Activated CD8-positive, alpha-beta memory T cell treated with anti-CD3 and anti-CD28 coated beads, Interleukin-2, amount 50 U/mL, for 1 hour (primary cell): ENCODE data around the gene HECTD3.
"Not testable (repeated sequence)": the region's sequence is repeated elsewhere in the genome, so short reads cannot be mapped to it uniquely, and the experiment has no call there.

ENCODE experiments used
- DNase-seq: peaks from one replicate; pipeline ENCODE4 v3.0.0-alpha.2; 2020; ENCODE audit errors: extremely low read depth

The HECTD3 gene

DNA sequence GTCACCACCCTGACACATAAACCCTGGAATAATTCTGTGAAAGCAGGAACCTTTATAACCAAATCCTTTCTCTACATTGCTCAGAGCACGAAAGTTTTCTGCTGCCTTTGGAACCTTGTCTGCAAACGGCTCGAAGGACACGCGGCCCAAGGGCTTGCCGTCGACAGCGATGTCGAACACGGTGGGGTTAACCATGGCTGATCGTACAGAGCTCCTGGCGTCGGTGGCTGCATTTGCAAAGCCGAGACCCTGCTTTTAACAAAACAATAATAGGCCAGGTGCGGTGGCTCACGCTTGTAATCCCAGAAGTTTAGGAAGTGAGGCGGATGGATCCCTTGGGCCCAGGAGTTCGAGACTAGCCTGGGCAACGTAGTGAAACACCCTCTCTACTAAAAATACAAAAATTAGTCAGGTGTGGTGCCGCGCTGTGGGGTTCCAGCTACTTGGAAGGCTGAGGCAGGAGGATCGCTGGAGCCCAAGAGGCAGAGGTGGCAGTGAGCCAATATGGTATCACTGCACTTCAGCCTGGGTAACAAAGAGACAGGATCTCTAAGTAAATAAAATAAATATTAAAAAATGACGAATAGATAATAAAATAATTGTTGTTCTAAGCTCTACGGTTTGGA, 22.5 kb downstream of the HECTD3 start:
- no peak for DNase-seq

DNA sequence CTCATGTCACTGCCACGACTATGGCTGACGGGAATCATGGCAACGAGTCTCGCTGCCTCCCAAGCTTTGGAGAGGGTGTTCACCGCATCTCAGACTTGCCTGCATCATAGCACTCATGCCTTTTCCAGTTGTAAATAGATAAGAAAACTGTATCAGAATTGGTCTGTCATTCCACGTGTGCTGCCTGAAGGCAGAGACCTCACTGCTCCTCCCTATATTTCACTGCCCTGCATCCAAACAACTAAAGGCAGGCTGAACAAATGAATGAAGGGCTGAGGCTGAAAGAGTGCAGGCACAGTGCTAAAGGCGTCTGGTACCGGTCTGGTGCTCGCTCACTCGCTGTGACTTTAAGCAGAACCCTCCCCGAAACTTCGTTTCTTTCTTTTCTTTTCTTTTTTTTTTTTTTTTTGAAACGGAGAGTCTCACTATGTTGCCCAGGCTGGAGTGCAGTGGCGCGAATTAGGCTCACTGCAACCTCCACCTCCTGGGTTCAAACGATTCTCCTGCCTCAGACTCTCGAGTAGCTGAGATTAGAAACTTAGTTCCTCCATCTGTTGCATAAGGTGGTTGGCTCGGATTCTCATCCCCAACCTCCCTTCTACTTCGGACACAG, 25.3 kb downstream of the HECTD3 start:
- DNase-seq, result no peak

DNA sequence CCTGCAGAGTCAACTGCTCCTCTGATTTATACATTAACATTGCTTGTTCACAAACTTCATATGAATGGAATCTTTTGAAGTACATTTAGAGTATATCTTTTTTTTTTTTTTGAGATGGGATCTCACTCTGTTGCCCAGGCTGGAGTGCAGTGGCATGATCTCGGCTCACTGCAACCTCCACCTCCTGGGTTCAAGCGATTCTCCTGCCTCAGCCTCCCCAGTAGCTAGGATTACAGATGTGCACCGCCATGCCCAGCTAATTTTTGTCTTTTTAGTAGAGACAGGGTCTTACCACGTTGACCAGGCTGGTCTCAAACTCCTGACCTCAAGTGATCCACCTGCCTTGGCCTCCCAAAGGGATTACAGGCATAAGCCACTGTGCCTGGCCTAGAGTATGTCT, 33.8 kb downstream of the HECTD3 start:
- DNase-seq, result not testable (repeated sequence)

DNA sequence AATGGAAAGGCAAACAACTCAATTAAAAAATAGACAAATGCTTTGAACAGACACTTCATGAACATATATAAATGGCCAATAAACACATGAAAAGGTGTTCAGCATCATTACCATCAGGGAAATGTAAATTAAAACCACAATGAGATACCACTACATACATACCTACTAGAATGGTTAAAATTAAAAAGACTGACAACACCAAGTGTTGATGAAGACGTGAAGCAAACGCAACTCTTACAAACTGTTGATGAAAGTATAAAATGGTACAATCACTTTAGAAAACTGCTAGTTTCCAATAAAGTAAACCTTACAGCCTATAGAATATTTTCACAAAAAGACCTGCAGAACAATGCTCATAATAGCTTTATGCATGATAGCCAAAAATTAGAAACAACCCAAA, 34.9 kb downstream of the HECTD3 start:
- DNase-seq, result no peak

DNA sequence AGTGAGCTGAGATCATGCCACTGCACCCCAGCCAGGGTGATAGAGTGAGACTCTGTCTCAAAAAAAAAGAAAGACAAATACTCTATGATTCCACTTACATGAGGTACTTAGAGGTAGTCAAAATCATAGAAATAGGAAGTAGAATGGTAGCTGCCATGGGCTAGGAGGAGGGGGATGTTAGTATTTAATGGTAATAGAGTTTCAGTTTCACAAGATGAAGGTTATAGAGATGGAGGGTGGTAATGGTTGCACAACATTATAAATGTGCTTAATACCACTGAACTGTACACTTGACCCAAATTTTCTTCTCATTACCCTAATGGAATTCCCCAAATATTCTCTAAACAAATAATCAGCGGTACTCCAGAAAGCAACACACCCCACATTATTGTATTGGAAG, 37.5 kb downstream of the HECTD3 start:
- DNase-seq, result no peak

DNA sequence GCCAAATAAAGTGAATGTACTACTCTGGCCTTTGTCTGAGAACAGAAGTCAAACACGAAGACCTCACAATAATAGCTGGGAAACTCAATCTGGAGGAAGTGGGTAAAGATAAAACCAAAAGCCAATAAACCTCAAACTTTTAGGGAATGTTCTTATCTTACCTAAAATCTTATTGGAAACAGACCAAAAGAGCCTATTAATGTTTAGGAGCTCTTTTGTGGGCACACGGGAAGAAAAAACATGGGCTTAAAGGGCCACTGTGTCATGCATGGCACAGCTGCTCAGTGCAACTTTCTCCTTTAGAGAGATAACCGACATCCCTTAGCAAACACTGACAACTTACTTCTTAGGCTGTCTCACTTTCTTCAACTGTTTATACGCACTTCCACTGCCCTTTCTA, 40.8 kb downstream of the HECTD3 start:
- DNase-seq, result no peak

DNA sequence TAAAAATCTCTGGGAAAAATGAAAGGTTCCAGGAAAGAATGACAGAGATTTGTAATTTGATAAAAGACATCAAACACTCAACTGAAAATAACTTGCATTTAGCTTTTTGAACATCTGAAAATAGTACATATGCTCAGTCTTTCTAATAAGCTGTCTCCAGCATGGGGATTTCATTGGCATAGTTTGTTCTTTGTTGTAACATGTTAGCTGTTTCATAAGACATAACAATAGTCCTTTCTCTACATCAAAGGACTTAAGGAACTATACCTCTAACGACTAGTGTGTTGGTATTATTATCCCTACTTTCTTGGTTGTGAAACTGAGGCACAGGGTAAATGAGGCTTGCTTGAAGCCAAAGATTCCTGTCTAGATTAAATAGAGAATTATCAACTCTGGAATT, 46.7 kb downstream of the HECTD3 start:
- no peak for DNase-seq

DNA sequence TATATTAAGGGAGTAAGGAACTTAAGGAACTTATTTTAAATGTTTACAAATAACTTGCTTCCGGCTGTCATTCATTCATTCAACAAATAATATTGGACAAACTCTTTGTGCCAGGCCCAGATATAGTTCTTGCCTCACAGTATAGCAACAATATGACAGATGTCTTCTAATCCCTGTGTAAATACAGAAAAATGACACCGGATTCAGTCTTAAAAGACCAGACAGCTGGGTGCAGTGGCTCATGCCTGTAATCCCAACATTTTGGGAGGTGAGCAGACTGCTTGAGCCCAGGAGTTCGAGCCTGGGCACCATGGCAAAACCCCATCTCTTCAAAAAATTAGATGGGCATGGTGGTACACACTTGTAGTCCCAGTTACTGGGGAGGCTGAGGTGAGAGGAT, 48.4 kb downstream of the HECTD3 start:
- DNase-seq, result no peak

DNA sequence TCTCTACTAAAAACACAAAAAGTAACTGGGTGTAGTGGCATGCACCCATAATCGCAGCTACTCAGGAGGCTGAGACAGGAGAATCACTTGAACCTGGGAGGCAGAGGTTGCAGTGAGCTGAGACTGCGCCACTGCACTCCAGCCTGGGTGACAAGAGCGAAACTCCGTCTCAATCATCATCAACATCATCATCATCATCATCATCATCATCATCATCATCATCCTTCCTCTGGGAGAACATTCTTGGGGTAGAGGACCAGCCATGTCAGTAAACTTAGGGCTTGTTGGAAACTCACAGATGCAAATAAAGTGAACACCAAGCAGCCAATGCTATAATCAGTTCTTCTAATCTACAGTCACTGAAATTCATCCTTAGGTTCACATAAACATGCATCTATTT, 49.1 kb downstream of the HECTD3 start:
- DNase-seq, result not testable (repeated sequence)

DNA sequence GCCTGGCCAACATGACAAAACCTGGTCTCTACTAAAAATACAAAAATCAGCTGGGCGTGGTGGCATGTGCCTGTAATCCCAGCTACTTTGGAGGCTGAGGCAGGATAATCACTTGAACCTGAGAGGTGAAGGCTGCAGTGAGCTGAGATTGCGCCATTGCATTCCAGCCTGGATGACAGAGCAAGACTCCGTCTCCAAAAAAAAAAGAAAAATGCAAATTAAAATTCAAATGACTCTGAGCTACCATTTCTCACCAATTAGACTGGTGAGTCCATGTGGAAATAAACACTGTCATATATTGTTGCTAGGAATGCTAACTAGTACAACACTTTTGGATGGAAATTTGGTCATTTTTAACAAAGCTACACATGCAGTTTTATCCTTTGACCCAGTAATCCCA, 53.6 kb downstream of the HECTD3 start:
- DNase-seq, result not testable (repeated sequence)

DNA sequence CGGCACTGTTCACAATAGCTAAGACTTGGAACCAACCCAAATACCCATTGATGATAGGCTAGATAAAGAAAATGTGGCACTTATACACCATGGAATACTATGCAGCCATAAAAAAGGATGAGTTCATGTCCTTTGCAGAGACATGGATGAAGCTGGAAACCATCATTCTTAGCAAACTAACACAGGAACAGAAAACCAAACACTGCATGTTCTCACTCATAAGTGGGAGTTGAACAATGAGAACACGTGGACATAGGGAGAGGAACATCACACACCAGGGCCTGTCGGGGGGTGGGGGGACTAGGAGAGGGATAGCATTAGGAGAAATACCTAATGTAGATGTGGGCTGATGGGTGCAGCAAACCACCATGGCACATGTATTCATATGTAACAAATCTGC, 55.0 kb downstream of the HECTD3 start:
- DNase-seq, result not testable (repeated sequence)
